T-cell (primary cell): ENCODE results near the gene UCHL1. TPM values are rescaled to one million over a fixed set of nuclear protein-coding genes. Genes with fewer than 3 reads are reported as not detected.
A peak's percentile ranks its signal among the peaks of the same experiment; 100 is the strongest.

ENCODE experiments used
- ATAC-seq, 4 experiments: fragments of 200-7000 bp in 3 of 4; fragments of 150-1000 bp in 1 of 4; cut with Tn5 transposase; replicated peaks in 1 of 4; 1 replicate in 3 of 4; 2 replicates in 1 of 4; pipeline ENCODE4 v1.10.0; 2021; ENCODE audit warnings: moderate library complexity in 3 of 4, mild to moderate bottlenecking in 2 of 4, moderate number of reproducible peaks in 1 of 4
- CTCF ChIA-PET, 2 donors: fragments of 300-600 bp; sonication (Branson Sonifier 250); formaldehyde crosslinking; loops; one replicate each; lab custom pipeline; 2022; ENCODE audit warnings: antibody characterized with exemption in 2 of 2; lab: Charles Lee
- POLR2A ChIA-PET, 2 donors: fragments of 300-600 bp; sonication (Branson Sonifier 250); formaldehyde crosslinking; loops; one replicate each; lab custom pipeline; 2022; ENCODE audit warnings: antibody characterized with exemption in 2 of 2; lab: Charles Lee
- DNase-seq, 35 experiments: peaks; one replicate each; pipeline versions ENCODE4 v3.0.0 to v3.0.0-alpha.2; 2013 to 2023
- H3K27ac ChIP-seq: one replicate; pipeline ENCODE4 v1.5.1; 2013; ENCODE audit warnings: low read length
- H3K27me3 ChIP-seq, 2 experiments: replicated peaks in 1 of 2; 1 replicate in 1 of 2; 2 replicates in 1 of 2; pipeline versions ENCODE4 v1.6.1 to v1.7.0; 2013; ENCODE audit warnings: low read length in 1 of 2, mixed read lengths in 1 of 2; ENCODE audit not compliant: control insufficient read depth in 2 of 2, insufficient read depth in 2 of 2; ENCODE audit errors: extremely low read depth in 1 of 2
- H3K36me3 ChIP-seq, 2 donors: 1 replicate in 1 of 2; 2 replicates in 1 of 2; pipeline versions ENCODE4 v1.6.1 to v1.7.0; 2013; ENCODE audit warnings: low read length in 1 of 2; ENCODE audit not compliant: control insufficient read depth in 2 of 2, insufficient read depth in 1 of 2; ENCODE audit errors: extremely low read depth in 1 of 2
- H3K4me1 ChIP-seq, 2 experiments: 1 replicate in 1 of 2; 2 replicates in 1 of 2; pipeline versions ENCODE4 v1.6.1 to v1.7.0; 2013; ENCODE audit warnings: low read length in 2 of 2, mixed read lengths in 1 of 2; ENCODE audit not compliant: insufficient read depth in 2 of 2, control insufficient read depth in 1 of 2; ENCODE audit errors: extremely low read depth in 1 of 2
- H3K4me3 ChIP-seq, 2 donors: 1 replicate in 1 of 2; 2 replicates in 1 of 2; pipeline versions ENCODE4 v1.5.1 to v1.7.0; 2013; ENCODE audit warnings: mild to moderate bottlenecking in 2 of 2, low read length in 1 of 2, moderate library complexity in 1 of 2; ENCODE audit not compliant: control insufficient read depth in 1 of 2; ENCODE audit errors: extremely low read depth in 1 of 2
- H3K9me3 ChIP-seq: 2 replicates; pipeline ENCODE4 v1.7.0; 2013
- H3K27ac Mint-ChIP-seq, 2 donors: one replicate each; pipeline ENCODE4 v1.8.0; 2020 to 2021; ENCODE audit warnings: mild to moderate bottlenecking in 2 of 2, mixed read lengths in 2 of 2
- H3K27me3 Mint-ChIP-seq, 2 donors: one replicate each; pipeline ENCODE4 v1.8.0; 2021 to 2022; ENCODE audit warnings: mixed read lengths in 2 of 2
- H3K36me3 Mint-ChIP-seq: one replicate; pipeline ENCODE4 v1.8.0; 2021; ENCODE audit warnings: mixed read lengths
- H3K4me1 Mint-ChIP-seq, 3 donors: one replicate each; pipeline ENCODE4 v1.8.0; 2020 to 2022; ENCODE audit warnings: mixed read lengths in 3 of 3, mild to moderate bottlenecking in 1 of 3
- H3K4me3 Mint-ChIP-seq, 3 donors: one replicate each; pipeline ENCODE4 v1.8.0; 2020 to 2022; ENCODE audit warnings: mild to moderate bottlenecking in 3 of 3, mixed read lengths in 3 of 3, moderate library complexity in 3 of 3
- H3K9me3 Mint-ChIP-seq, 3 donors: one replicate each; pipeline ENCODE4 v1.8.0; 2020 to 2022; ENCODE audit warnings: mixed read lengths in 3 of 3
- WGBS: methylation state at CpG from one replicate; pipeline ENCODE4 v1.1.5; 2013; ENCODE audit warnings: missing lambda C conversion rate; ENCODE audit not compliant: insufficient coverage; 5-methylcytosine and 5-hydroxymethylcytosine counted together
- total RNA-seq, 35 experiments: library from RNA in 6 of 35; stranded (reverse) in 6 of 35; fragments of 120-200 nt in 1 of 35; gene quantifications; one replicate each; pipeline versions ENCODE4 v1.2.1 to v1.2.4 and lab custom pipeline; 2013 to 2026

The UCHL1 gene
- total RNA-seq, 5 donors from 2014 or later (not counting 1 experiment from before 2014, with no cell fraction given) = 1.2 to 2.1 (median 1.6) TPM; not detected in 2

- Histone ChIP-seq H3K9me3 (no peaks in the 10 kb centered on the region), H3K4me1 (peaks cover 4 to 23% of the 10 kb centered on the region in 2 experiments), H3K27me3 (peaks cover 19 to 46% of the 10 kb centered on the region in 2 experiments), H3K27ac (no peak overlapping the region), H3K4me3 (no peak overlapping the region), H3K36me3 (no peaks in the 10 kb centered on the region)
- ChIA-PET CTCF (no interaction called here), POLR2A (no interaction called here)
- Mint-ChIP-seq H3K9me3 (no peaks in the 10 kb centered on the region), H3K4me1 (peaks cover 13 to 30% (median 25%) of the 10 kb centered on the region in 3 donors), H3K27ac (no peak overlapping the region), H3K27me3 (peaks cover 62 to 64% of the 10 kb centered on the region in 2 donors), H3K4me3 (peak overlapping the region; percentile 59 to 74 (median 69)), H3K36me3 (no peaks in the 10 kb centered on the region)
- DNase-seq (no peak), ATAC-seq (no peak)
- no CpG with 5 or more reads among the region's 2 CpGs for WGBS
These were observed 39.8 kb upstream of the UCHL1 start for GRCh38 chr4:41217020-41217333.

GRCh38 chr4:41217374-41217773, 39.4 kb upstream of the UCHL1 start:
- H3K4me3 Mint-ChIP-seq = peak overlapping the region in 1 of 3 donors; percentile 69
- WGBS = no CpG with 5 or more reads among the region's 2 CpGs

GRCh38 chr4:41218703-41219102, 38.0 kb upstream of the UCHL1 start:
- POLR2A ChIA-PET = no interaction called here
- no peak for ATAC-seq
- no peaks in the 10 kb centered on the region for H3K36me3 Mint-ChIP-seq

More at GRCh38 chr4:41217374-41217773, 39.4 kb upstream of the UCHL1 start:
- Mint-ChIP-seq H3K36me3 (no peaks in the 10 kb centered on the region), H3K9me3 (no peaks in the 10 kb centered on the region), H3K27ac (no peak overlapping the region), H3K4me1 (peaks cover 13 to 30% (median 25%) of the 10 kb centered on the region in 3 donors), H3K27me3 (peaks cover 58 to 60% of the 10 kb centered on the region in 2 donors)
- Histone ChIP-seq H3K4me3 (no peak overlapping the region), H3K27me3 (peaks cover 15 to 44% of the 10 kb centered on the region in 2 experiments), H3K9me3 (no peaks in the 10 kb centered on the region), H3K27ac (no peak overlapping the region), H3K36me3 (no peaks in the 10 kb centered on the region), H3K4me1 (peaks cover 4 to 23% of the 10 kb centered on the region in 2 experiments)
- no peak for ATAC-seq
- POLR2A ChIA-PET = no interaction called here
- DNase-seq = no peak
- CTCF ChIA-PET = no interaction called here

GRCh38 chr4:41219421-41219950, 37.2 kb upstream of the UCHL1 start:
- CTCF ChIA-PET = no interaction called here

More at GRCh38 chr4:41218703-41219102, 38.0 kb upstream of the UCHL1 start:
- Histone ChIP-seq H3K4me1 (peaks cover 4 to 18% of the 10 kb centered on the region in 2 experiments), H3K36me3 (no peaks in the 10 kb centered on the region), H3K4me3 (no peak overlapping the region), H3K27me3 (peaks cover 4 to 37% of the 10 kb centered on the region in 2 experiments), H3K27ac (no peak overlapping the region), H3K9me3 (no peaks in the 10 kb centered on the region)
- CTCF ChIA-PET = no interaction called here
- Mint-ChIP-seq H3K4me3 (no peak overlapping the region), H3K4me1 (peaks cover under 1 to 20% (median 14%) of the 10 kb centered on the region in 3 donors), H3K27ac (no peak overlapping the region), H3K9me3 (no peaks in the 10 kb centered on the region), H3K27me3 (peaks cover 48 to 52% of the 10 kb centered on the region in 2 donors)
- no CpG with 5 or more reads among the region's 3 CpGs for WGBS
- no peak for DNase-seq

GRCh38 chr4:41221850-41222645, 34.7 kb upstream of the UCHL1 start:
- Mint-ChIP-seq H3K27ac (no peak overlapping the region), H3K9me3 (no peaks in the 10 kb centered on the region), H3K4me1 (peaks cover 0 to under 1% (median 0%) of the 10 kb centered on the region in 3 donors), H3K36me3 (no peaks in the 10 kb centered on the region), H3K4me3 (no peak overlapping the region), H3K27me3 (peaks cover 30 to 41% of the 10 kb centered on the region in 2 donors)
- ATAC-seq (no peak), DNase-seq (no peak)
- Histone ChIP-seq H3K4me3 (no peak overlapping the region), H3K4me1 (no peaks in the 10 kb centered on the region), H3K9me3 (no peaks in the 10 kb centered on the region), H3K36me3 (no peaks in the 10 kb centered on the region), H3K27ac (no peak overlapping the region), H3K27me3 (peaks cover 3 to 9% of the 10 kb centered on the region in 2 experiments)
- POLR2A ChIA-PET = no interaction called here
- WGBS = 92% methylated on average over 2 of the region's 4 CpGs
- CTCF ChIA-PET = no interaction called here

More at GRCh38 chr4:41219421-41219950, 37.2 kb upstream of the UCHL1 start:
- H3K36me3 ChIP-seq = no peaks in the 10 kb centered on the region
- no peak overlapping the region for H3K27ac Mint-ChIP-seq
- H3K9me3 Mint-ChIP-seq = no peaks in the 10 kb centered on the region
- 85% methylated on average over 2 of the region's 3 CpGs for WGBS
- peaks cover 4 to 12% of the 10 kb centered on the region in 2 experiments for H3K4me1 ChIP-seq
- H3K27me3 Mint-ChIP-seq = peaks cover 49% of the 10 kb centered on the region in 2 donors
- ATAC-seq (no peak), DNase-seq (no peak)
- no peaks in the 10 kb centered on the region for H3K36me3 Mint-ChIP-seq
- H3K4me3 ChIP-seq = no peak overlapping the region
- no peaks in the 10 kb centered on the region for H3K9me3 ChIP-seq
- no peak overlapping the region for H3K4me3 Mint-ChIP-seq
- H3K27me3 ChIP-seq = peaks cover 4 to 31% of the 10 kb centered on the region in 2 experiments
- no peak overlapping the region for H3K27ac ChIP-seq
- peaks cover 0 to 20% (median 14%) of the 10 kb centered on the region in 3 donors for H3K4me1 Mint-ChIP-seq
- POLR2A ChIA-PET = no interaction called here

- no peaks in the 10 kb centered on the region for H3K36me3 Mint-ChIP-seq
- H3K27ac Mint-ChIP-seq = no peak overlapping the region
- 78% methylated on average over 2 of the region's 4 CpGs for WGBS
- no peaks in the 10 kb centered on the region for H3K9me3 Mint-ChIP-seq
- ChIA-PET POLR2A (no interaction called here), CTCF (no interaction called here)
- H3K27me3 Mint-ChIP-seq = peaks cover 14 to 26% of the 10 kb centered on the region in 2 donors
- H3K27ac ChIP-seq = no peak overlapping the region
- no peaks in the 10 kb centered on the region for H3K9me3 ChIP-seq
- no peak for DNase-seq
- H3K4me3 Mint-ChIP-seq = no peak overlapping the region
- no peak for ATAC-seq
- H3K27me3 ChIP-seq = peaks cover 0 to 3% of the 10 kb centered on the region in 2 experiments
- no peak overlapping the region for H3K4me3 ChIP-seq
- H3K4me1 Mint-ChIP-seq = no peaks in the 10 kb centered on the region
- H3K4me1 ChIP-seq = no peaks in the 10 kb centered on the region
- H3K36me3 ChIP-seq = no peaks in the 10 kb centered on the region
These were observed 28.8 kb upstream of the UCHL1 start for GRCh38 chr4:41227902-41228301.
